GM23338 (cell line): ENCODE measurements around the gene B3GALNT2. TPM values are rescaled to one million over a fixed set of nuclear protein-coding genes. Genes with fewer than 3 reads are reported as not detected.

ENCODE experiments used
- ATAC-seq: fragments of 200-7000 bp; cut with Tn5 transposase; 3 replicates; pipeline ENCODE4 v1.9.1; 2020
- DNase-seq: peaks from one replicate; pipeline ENCODE4 v3.0.0-alpha.2; 2015; ENCODE audit warnings: low spot score
- H2AFZ ChIP-seq: fragments of 200-600 bp; sonication (generic); 2 replicates; pipeline ENCODE4 v1.8.0; 2016; ENCODE audit warnings: antibody characterized with exemption, mild to moderate bottlenecking, moderate library complexity
- H3F3A ChIP-seq: fragments of 200-600 bp; sonication (generic); replicated peaks from 2 replicates; pipeline ENCODE4 v1.8.0; 2017; ENCODE audit warnings: antibody characterized with exemption, mixed run types, low read depth
- H3K27ac ChIP-seq: fragments of 200-600 bp; sonication (generic); 2 replicates; pipeline ENCODE4 v1.6.1; 2016; ENCODE audit warnings: low read depth
- H3K27me3 ChIP-seq: fragments of 200-600 bp; sonication (generic); 2 replicates; pipeline ENCODE4 v1.8.0; 2016; ENCODE audit warnings: mild to moderate bottlenecking, mixed run types, moderate library complexity; ENCODE audit not compliant: insufficient read depth
- H3K36me3 ChIP-seq: fragments of 200-600 bp; sonication (generic); 2 replicates; pipeline ENCODE4 v1.8.0; 2016; ENCODE audit warnings: mild to moderate bottlenecking; ENCODE audit not compliant: insufficient read depth
- H3K4me1 ChIP-seq: fragments of 200-600 bp; sonication (generic); 2 replicates; pipeline ENCODE4 v1.8.0; 2016; ENCODE audit warnings: mild to moderate bottlenecking, moderate library complexity; ENCODE audit not compliant: insufficient read depth
- H3K4me2 ChIP-seq: fragments of 200-600 bp; sonication (generic); 2 replicates; pipeline ENCODE4 v1.7.1; 2017; ENCODE audit warnings: mixed run types
- H3K4me3 ChIP-seq: fragments of 200-600 bp; sonication (generic); 2 replicates; pipeline ENCODE4 v1.6.1; 2016; ENCODE audit warnings: mixed run types
- H3K79me2 ChIP-seq: fragments of 200-600 bp; sonication (generic); replicated peaks from 2 replicates; pipeline ENCODE4 v1.8.0; 2017; ENCODE audit warnings: mild to moderate bottlenecking; ENCODE audit not compliant: insufficient read depth
- H3K9me2 ChIP-seq: fragments of 200-600 bp; sonication (generic); 2 replicates; pipeline ENCODE4 v1.8.0; 2017; ENCODE audit not compliant: insufficient read depth
- H4K20me1 ChIP-seq: fragments of 200-600 bp; sonication (generic); replicated peaks from 2 replicates; pipeline ENCODE4 v1.8.0; 2017; ENCODE audit warnings: mild to moderate bottlenecking; ENCODE audit not compliant: insufficient read depth
- H3K27ac Mint-ChIP-seq: 2 replicates; pipeline ENCODE4 v1.8.0; 2020; ENCODE audit warnings: inconsistent platforms, mild to moderate bottlenecking, moderate library complexity, mixed read lengths
- H3K27me3 Mint-ChIP-seq: 3 replicates; pipeline ENCODE4 v1.8.0; 2022; ENCODE audit warnings: low read depth, mild to moderate bottlenecking, moderate library complexity, mixed read lengths, inconsistent platforms; ENCODE audit not compliant: insufficient read depth, poor library complexity
- H3K36me3 Mint-ChIP-seq: 3 replicates; pipeline ENCODE4 v1.8.0; 2021; ENCODE audit warnings: low read depth, mild to moderate bottlenecking, inconsistent platforms, moderate library complexity, mixed read lengths
- H3K4me1 Mint-ChIP-seq: 3 replicates; pipeline ENCODE4 v1.8.0; 2020; ENCODE audit warnings: mild to moderate bottlenecking, inconsistent platforms, mixed read lengths
- H3K4me3 Mint-ChIP-seq: 3 replicates; pipeline ENCODE4 v1.8.0; 2021; ENCODE audit warnings: moderate library complexity, mild to moderate bottlenecking, inconsistent platforms, mixed read lengths
- H3K9me3 Mint-ChIP-seq: 3 replicates; pipeline ENCODE4 v1.8.0; 2020; ENCODE audit warnings: moderate library complexity, mild to moderate bottlenecking, inconsistent platforms, mixed read lengths
- CREB1 ChIP-seq: fragments of 250-450 bp; sonication (Bioruptor Pico); IDR thresholded peaks from 2 replicates; pipeline ENCODE4 v1.5.0; 2020; ENCODE audit warnings: low read depth, mild to moderate bottlenecking, moderate library complexity
- CTCF ChIP-seq, 2 experiments: fragments of 200-600 bp in 1 of 2; sonication (generic) in 1 of 2; conservative IDR thresholded peaks; 2 replicates each; pipeline versions ENCODE4 v1.5.1 to v1.6.1; 2016 to 2017; ENCODE audit warnings: antibody characterized with exemption in 2 of 2, low read depth in 2 of 2, mild to moderate bottlenecking in 2 of 2, moderate library complexity in 1 of 2
- ETS1 ChIP-seq: IDR thresholded peaks from 2 replicates; pipeline ENCODE4 v1.6.1; 2016; ENCODE audit warnings: antibody characterized with exemption
- JUNB ChIP-seq: IDR thresholded peaks from one replicate; pipeline ENCODE4 v1.6.1; 2016; ENCODE audit warnings: antibody characterized with exemption; ENCODE audit not compliant: unreplicated experiment
- NANOG ChIP-seq: IDR thresholded peaks from 2 replicates; pipeline ENCODE4 v1.6.1; 2016; ENCODE audit warnings: antibody characterized with exemption, borderline replicate concordance
- POLR2AphosphoS5 ChIP-seq: IDR thresholded peaks from 2 replicates; pipeline ENCODE4 v1.6.1; 2016; ENCODE audit warnings: antibody characterized with exemption, low read depth
- polyA plus RNA-seq: library from polyadenylated mRNA; unstranded; fragments of >200 nt; fragmentation: Nextera tagmentation; extraction: Ambion mirVana; gene quantifications from 2 replicates; pipeline ENCODE4 v1.2.1, GENCODE V29; 2016
- total RNA-seq: library from RNA; depleted of rRNA; stranded (reverse); fragments of >200 nt; shearing (Covaris generic); gene quantifications from 2 replicates; pipeline ENCODE4 v1.2.3, GENCODE V29; 2014
- TF ChIP-seq, protein P1 (sequence below): fragments of 250-450 bp; sonication (Bioruptor Pico); IDR thresholded peaks from 2 replicates; pipeline ENCODE4 v1.5.0; 2020; ENCODE audit warnings: mild to moderate bottlenecking, moderate library complexity

B3GALNT2 gene
- total and polyA plus RNA-seq, 2 experiments from 2014 or later, result 14.4 to 48.8 TPM

- no peaks in the 10 kb centered on the region for H3K4me1 ChIP-seq
- H3K4me3 Mint-ChIP-seq, result no peak overlapping the region
These were observed 9.2 kb downstream of the B3GALNT2 start for GRCh38 chr1:235495030-235495429.

More at GRCh38 chr1:235495030-235495429, 9.2 kb downstream of the B3GALNT2 start:
- Histone ChIP-seq H2AFZ (no peak overlapping the region), H4K20me1 (peaks cover 11% of the 10 kb centered on the region), H3K36me3 (peaks cover 17% of the 10 kb centered on the region), H3K27ac (no peak overlapping the region), H3K79me2 (peaks cover 69% of the 10 kb centered on the region), H3K9me2 (no peaks in the 10 kb centered on the region), H3K27me3 (no peaks in the 10 kb centered on the region), H3K4me3 (no peak overlapping the region), H3K4me2 (no peak overlapping the region), H3F3A (no peaks in the 10 kb centered on the region)
- H3K36me3 Mint-ChIP-seq, result peaks cover 24% of the 10 kb centered on the region
- H3K4me1 Mint-ChIP-seq, result peaks cover 10% of the 10 kb centered on the region; the same call in 2 of the 3 replicates
- TF ChIP-seq ETS1 (no peak), CTCF (conservative IDR thresholded peaks at IDR 0.05; ENCODE audit: low read depth in 2 of 2) (no peak), POLR2AphosphoS5 (no peak), CREB1 (no peak), NANOG (no peak), JUNB (no peak)
- TF ChIP-seq, protein P1, sequence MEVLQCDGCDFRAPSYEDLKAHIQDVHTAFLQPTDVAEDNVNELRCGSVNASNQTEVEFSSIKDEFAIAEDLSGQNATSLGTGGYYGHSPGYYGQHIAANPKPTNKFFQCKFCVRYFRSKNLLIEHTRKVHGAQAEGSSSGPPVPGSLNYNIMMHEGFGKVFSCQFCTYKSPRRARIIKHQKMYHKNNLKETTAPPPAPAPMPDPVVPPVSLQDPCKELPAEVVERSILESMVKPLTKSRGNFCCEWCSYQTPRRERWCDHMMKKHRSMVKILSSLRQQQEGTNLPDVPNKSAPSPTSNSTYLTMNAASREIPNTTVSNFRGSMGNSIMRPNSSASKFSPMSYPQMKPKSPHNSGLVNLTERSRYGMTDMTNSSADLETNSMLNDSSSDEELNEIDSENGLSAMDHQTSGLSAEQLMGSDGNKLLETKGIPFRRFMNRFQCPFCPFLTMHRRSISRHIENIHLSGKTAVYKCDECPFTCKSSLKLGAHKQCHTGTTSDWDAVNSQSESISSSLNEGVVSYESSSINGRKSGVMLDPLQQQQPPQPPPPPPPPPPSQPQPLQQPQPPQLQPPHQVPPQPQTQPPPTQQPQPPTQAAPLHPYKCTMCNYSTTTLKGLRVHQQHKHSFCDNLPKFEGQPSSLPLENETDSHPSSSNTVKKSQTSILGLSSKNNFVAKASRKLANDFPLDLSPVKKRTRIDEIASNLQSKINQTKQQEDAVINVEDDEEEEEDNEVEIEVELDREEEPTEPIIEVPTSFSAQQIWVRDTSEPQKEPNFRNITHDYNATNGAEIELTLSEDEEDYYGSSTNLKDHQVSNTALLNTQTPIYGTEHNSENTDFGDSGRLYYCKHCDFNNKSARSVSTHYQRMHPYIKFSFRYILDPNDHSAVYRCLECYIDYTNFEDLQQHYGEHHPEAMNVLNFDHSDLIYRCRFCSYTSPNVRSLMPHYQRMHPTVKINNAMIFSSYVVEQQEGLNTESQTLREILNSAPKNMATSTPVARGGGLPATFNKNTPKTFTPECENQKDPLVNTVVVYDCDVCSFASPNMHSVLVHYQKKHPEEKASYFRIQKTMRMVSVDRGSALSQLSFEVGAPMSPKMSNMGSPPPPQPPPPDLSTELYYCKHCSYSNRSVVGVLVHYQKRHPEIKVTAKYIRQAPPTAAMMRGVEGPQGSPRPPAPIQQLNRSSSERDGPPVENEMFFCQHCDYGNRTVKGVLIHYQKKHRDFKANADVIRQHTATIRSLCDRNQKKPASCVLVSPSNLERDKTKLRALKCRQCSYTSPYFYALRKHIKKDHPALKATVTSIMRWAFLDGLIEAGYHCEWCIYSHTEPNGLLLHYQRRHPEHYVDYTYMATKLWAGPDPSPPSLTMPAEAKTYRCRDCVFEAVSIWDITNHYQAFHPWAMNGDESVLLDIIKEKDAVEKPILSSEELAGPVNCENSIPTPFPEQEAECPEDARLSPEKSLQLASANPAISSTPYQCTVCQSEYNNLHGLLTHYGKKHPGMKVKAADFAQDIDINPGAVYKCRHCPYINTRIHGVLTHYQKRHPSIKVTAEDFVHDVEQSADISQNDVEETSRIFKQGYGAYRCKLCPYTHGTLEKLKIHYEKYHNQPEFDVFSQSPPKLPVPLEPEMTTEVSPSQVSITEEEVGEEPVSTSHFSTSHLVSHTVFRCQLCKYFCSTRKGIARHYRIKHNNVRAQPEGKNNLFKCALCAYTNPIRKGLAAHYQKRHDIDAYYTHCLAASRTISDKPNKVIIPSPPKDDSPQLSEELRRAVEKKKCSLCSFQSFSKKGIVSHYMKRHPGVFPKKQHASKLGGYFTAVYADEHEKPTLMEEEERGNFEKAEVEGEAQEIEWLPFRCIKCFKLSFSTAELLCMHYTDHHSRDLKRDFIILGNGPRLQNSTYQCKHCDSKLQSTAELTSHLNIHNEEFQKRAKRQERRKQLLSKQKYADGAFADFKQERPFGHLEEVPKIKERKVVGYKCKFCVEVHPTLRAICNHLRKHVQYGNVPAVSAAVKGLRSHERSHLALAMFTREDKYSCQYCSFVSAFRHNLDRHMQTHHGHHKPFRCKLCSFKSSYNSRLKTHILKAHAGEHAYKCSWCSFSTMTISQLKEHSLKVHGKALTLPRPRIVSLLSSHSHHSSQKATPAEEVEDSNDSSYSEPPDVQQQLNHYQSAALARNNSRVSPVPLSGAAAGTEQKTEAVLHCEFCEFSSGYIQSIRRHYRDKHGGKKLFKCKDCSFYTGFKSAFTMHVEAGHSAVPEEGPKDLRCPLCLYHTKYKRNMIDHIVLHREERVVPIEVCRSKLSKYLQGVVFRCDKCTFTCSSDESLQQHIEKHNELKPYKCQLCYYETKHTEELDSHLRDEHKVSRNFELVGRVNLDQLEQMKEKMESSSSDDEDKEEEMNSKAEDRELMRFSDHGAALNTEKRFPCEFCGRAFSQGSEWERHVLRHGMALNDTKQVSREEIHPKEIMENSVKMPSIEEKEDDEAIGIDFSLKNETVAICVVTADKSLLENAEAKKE (CRISPR knock-in tag), result no peak
- H3K9me3 Mint-ChIP-seq, result no peaks in the 10 kb centered on the region
- no peak for ATAC-seq
- no peaks in the 10 kb centered on the region for H3K27me3 Mint-ChIP-seq
- no peak for DNase-seq
- no peak overlapping the region for H3K27ac Mint-ChIP-seq
